Colonic mucosa (tissue), 4 donors: ENCODE measurements around the gene NKTR. TPM values are rescaled to one million over a fixed set of nuclear protein-coding genes. Genes with fewer than 3 reads are reported as not detected.

Source experiments
- DNase-seq: peaks from one replicate; pipeline ENCODE4 v3.0.0-alpha.2; 2020
- H3K27ac ChIP-seq: fragments of 200-600 bp; one replicate; pipeline ENCODE4 v1.8.0; 2021
- H3K27me3 ChIP-seq: fragments of 200-600 bp; one replicate; pipeline ENCODE4 v1.8.0; 2021
- H3K36me3 ChIP-seq: fragments of 200-600 bp; one replicate; pipeline ENCODE4 v1.8.0; 2021
- H3K4me1 ChIP-seq: fragments of 200-600 bp; one replicate; pipeline ENCODE4 v1.8.0; 2021; ENCODE audit warnings: mild to moderate bottlenecking
- H3K4me3 ChIP-seq: fragments of 200-600 bp; one replicate; pipeline ENCODE4 v1.8.0; 2021
- H3K9ac ChIP-seq, 2 donors: one replicate each; pipeline ENCODE4 v1.7.0; 2013; ENCODE audit warnings: control low read depth in 2 of 2, low read depth in 2 of 2, low read length in 2 of 2
- H3K9me3 ChIP-seq: fragments of 200-600 bp; one replicate; pipeline ENCODE4 v1.8.0; 2021
- intact Hi-C: fragments of 100-400 bp; cut with DNase I; formaldehyde crosslinking; loops from one replicate; pipeline ENCODE4 v1.14.1; 2022
- total RNA-seq, 2 donors: library from RNA; stranded (reverse); fragmentation: NEBNext Ultra II Directional in 1 of 2; extraction: Animal tissue kit (Norgen Biotek cat#: 25700) in 1 of 2; gene quantifications; one replicate each; pipeline ENCODE4 v1.2.1, GENCODE V29; 2021
- TF ChIP-seq, protein P1 (sequence below): fragments of 200-600 bp; IDR thresholded peaks from one replicate; pipeline ENCODE4 v1.8.0; 2022; ENCODE audit warnings: antibody characterized with exemption, mild to moderate bottlenecking
- donor health status: healthy.
- donor health status: DM: no; HTN: no; CAD: no.
- donor health status: DM: no; HTN: no; CAD: no.

NKTR gene
- total RNA-seq, 2 donors from 2014 or later = 47.5 to 48.2 TPM

DNA sequence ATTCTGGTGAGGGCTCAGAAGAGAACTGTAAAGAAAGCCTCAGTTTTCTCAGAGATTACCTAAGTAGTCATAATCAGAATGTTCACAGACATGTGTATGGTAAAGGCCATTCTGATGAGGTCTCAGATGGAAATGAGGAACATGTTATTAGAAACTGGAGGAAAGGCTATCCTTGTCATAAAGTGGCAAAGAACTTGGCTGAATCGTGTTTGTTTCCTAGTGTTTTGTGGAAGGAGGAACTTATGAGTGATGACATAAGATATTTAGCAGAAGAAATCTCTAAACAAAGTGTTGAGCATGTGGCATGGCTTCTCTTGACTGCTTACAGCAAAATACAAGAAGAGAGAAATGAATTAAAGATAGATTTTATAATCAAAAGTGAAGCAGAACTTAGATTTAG is 72.0 kb downstream of the NKTR start:
- Histone ChIP-seq H3K27me3 (no peaks in the 10 kb centered on the region), H3K4me3 (no peak overlapping the region), H3K36me3 (no peaks in the 10 kb centered on the region), H3K9ac (no peak overlapping the region), H3K4me1 (no peaks in the 10 kb centered on the region), H3K9me3 (no peaks in the 10 kb centered on the region), H3K27ac (no peak overlapping the region)
- intact Hi-C loops = no loop called here
- no peak for DNase-seq
- TF ChIP-seq, protein P1, sequence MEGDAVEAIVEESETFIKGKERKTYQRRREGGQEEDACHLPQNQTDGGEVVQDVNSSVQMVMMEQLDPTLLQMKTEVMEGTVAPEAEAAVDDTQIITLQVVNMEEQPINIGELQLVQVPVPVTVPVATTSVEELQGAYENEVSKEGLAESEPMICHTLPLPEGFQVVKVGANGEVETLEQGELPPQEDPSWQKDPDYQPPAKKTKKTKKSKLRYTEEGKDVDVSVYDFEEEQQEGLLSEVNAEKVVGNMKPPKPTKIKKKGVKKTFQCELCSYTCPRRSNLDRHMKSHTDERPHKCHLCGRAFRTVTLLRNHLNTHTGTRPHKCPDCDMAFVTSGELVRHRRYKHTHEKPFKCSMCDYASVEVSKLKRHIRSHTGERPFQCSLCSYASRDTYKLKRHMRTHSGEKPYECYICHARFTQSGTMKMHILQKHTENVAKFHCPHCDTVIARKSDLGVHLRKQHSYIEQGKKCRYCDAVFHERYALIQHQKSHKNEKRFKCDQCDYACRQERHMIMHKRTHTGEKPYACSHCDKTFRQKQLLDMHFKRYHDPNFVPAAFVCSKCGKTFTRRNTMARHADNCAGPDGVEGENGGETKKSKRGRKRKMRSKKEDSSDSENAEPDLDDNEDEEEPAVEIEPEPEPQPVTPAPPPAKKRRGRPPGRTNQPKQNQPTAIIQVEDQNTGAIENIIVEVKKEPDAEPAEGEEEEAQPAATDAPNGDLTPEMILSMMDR = no peak

DNA sequence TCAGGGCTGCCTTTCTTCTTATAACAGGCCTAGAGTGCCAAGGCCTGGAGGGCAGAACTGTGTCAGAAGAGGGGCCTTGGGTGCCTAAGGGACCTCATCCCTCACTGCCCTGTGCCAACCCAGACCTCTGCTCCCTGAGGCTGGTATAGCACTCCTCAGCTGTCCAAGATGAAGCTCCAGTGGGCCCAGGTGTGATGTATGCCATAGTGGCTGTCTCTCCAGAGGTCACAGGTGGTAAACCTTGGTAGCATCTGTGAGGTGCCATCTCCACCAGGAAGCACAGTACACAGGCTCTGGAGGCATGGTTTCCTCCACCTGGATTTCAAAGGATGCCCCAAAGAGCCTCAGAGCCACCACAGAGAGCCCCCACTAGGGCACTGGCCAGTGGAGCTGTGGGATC is 72.6 kb downstream of the NKTR start:
- no peak overlapping the region for H3K4me3 ChIP-seq
- TF ChIP-seq, protein P1 = no peak
- no peaks in the 10 kb centered on the region for H3K9me3 ChIP-seq
- no peaks in the 10 kb centered on the region for H3K27me3 ChIP-seq
- no peak overlapping the region for H3K27ac ChIP-seq
- intact Hi-C loops = no loop called here
- H3K36me3 ChIP-seq = no peaks in the 10 kb centered on the region
- H3K9ac ChIP-seq = no peak overlapping the region
- DNase-seq = no peak
- H3K4me1 ChIP-seq = no peaks in the 10 kb centered on the region

DNA sequence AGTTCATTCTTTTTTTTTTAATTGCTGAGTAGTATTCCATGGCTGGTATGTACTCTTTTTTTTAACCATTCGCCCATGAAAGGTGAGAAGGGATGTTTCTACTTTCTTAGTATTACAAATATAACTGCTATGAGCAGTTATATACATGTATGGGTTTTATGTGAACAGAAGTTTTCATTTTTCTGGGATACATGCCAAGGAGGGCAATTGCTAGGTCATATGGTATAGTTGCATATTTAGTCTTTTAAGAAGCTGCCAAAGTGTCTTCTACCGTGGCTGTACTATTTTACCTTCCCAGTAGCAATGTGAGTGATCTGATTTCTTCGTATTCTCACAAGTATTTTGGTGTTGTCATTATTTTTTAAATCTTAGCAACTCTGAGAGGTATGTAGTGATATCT is 73.7 kb downstream of the NKTR start:
- no peak overlapping the region for H3K9ac ChIP-seq
- TF ChIP-seq, protein P1 = no peak
- H3K4me3 ChIP-seq = no peak overlapping the region
- no peaks in the 10 kb centered on the region for H3K4me1 ChIP-seq
- DNase-seq = no peak
- intact Hi-C loops = no loop called here
- H3K27me3 ChIP-seq = no peaks in the 10 kb centered on the region
- H3K27ac ChIP-seq = no peak overlapping the region
- H3K9me3 ChIP-seq = no peaks in the 10 kb centered on the region
- H3K36me3 ChIP-seq = no peaks in the 10 kb centered on the region

DNA sequence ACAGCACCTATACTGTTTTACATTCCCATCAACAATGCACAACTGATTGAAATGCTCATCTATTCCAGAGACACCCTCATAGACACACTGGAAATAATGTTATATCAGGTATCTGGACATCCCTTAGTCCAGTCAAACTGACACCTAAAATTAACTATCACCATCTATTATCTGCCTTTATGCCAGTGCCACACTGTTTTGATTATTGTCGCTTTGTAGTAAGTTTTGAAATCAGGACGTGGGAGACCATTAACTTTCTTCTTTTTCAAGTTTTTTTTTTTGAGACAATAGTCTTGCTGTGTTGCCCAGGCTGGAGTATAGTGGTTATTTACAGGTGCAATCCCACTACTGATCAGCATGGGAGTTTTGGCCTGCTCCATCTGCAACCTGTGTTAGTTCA is 75.4 kb downstream of the NKTR start:
- Histone ChIP-seq H3K36me3 (no peaks in the 10 kb centered on the region), H3K27ac (no peak overlapping the region), H3K9me3 (no peaks in the 10 kb centered on the region), H3K27me3 (no peaks in the 10 kb centered on the region), H3K4me3 (no peak overlapping the region), H3K9ac (no peak overlapping the region), H3K4me1 (no peaks in the 10 kb centered on the region)
- DNase-seq = no peak
- TF ChIP-seq, protein P1 = no peak
- intact Hi-C loops = no loop called here

GRCh38 chr3:42678447-42678846 is 78.0 kb downstream of the NKTR start:
- TF ChIP-seq, protein P1 = no peak
- no peak overlapping the region for H3K9ac ChIP-seq
- no peak overlapping the region for H3K27ac ChIP-seq
- H3K36me3 ChIP-seq = no peaks in the 10 kb centered on the region
- DNase-seq = no peak
- no peaks in the 10 kb centered on the region for H3K9me3 ChIP-seq
- H3K4me3 ChIP-seq = no peak overlapping the region
- no peaks in the 10 kb centered on the region for H3K4me1 ChIP-seq
- H3K27me3 ChIP-seq = no peaks in the 10 kb centered on the region
- intact Hi-C loops = no loop called here

GRCh38 chr3:42680271-42680670 is 79.8 kb downstream of the NKTR start:
- TF ChIP-seq, protein P1 = no peak
- no peak for DNase-seq
- no peaks in the 10 kb centered on the region for H3K27me3 ChIP-seq
- intact Hi-C loops = no loop called here
- no peaks in the 10 kb centered on the region for H3K9me3 ChIP-seq
- no peaks in the 10 kb centered on the region for H3K4me1 ChIP-seq
- no peaks in the 10 kb centered on the region for H3K36me3 ChIP-seq
- no peak overlapping the region for H3K9ac ChIP-seq
- no peak overlapping the region for H3K27ac ChIP-seq
- H3K4me3 ChIP-seq = no peak overlapping the region
